ENCODE data around the gene BNIP5.

The BNIP5 gene

GRCh38 chr6:36309203-36309602, 27.5 kb downstream of the BNIP5 start:
- H3K4me3 ChIP-seq (ENCODE audit: low read depth, low read length): no peak overlapping the region
- no peak for DNase-seq (ENCODE audit: low read depth)
- TF ChIP-seq CTCF (conservative IDR thresholded peaks at IDR 0.05; ENCODE audit: low read depth, low read length): no peak

GRCh38 chr6:36308514-36308913, 28.2 kb downstream of the BNIP5 start:
- DNase-seq (ENCODE audit: low read depth): no peak
- no peak overlapping the region for H3K4me3 ChIP-seq (ENCODE audit: low read depth, low read length)
- TF ChIP-seq CTCF (conservative IDR thresholded peaks at IDR 0.05; ENCODE audit: low read depth, low read length): no peak

GRCh38 chr6:36306375-36306774, 30.3 kb downstream of the BNIP5 start:
- no peak overlapping the region for H3K4me3 ChIP-seq (ENCODE audit: low read depth, low read length)
- DNase-seq (ENCODE audit: low read depth): no peak
- TF ChIP-seq CTCF (conservative IDR thresholded peaks at IDR 0.05; ENCODE audit: low read depth, low read length): no peak

- no peak for DNase-seq (ENCODE audit: low read depth)
- no peak overlapping the region for H3K4me3 ChIP-seq (ENCODE audit: low read depth, low read length)
- TF ChIP-seq CTCF (conservative IDR thresholded peaks at IDR 0.05; ENCODE audit: low read depth, low read length): no peak
Observed at GRCh38 chr6:36305885-36306284, 30.8 kb downstream of the BNIP5 start.

- DNase-seq (ENCODE audit: low read depth): peak; percentile 95
- TF ChIP-seq CTCF (conservative IDR thresholded peaks at IDR 0.05; ENCODE audit: low read depth, low read length): peak; percentile 96
- no peak overlapping the region for H3K4me3 ChIP-seq (ENCODE audit: low read depth, low read length)
Observed at GRCh38 chr6:36302227-36302976, 34.3 kb downstream of the BNIP5 start.

GRCh38 chr6:36301781-36302180, 34.9 kb downstream of the BNIP5 start:
- H3K4me3 ChIP-seq (ENCODE audit: low read depth, low read length): no peak overlapping the region
- no peak for DNase-seq (ENCODE audit: low read depth)
- TF ChIP-seq CTCF (conservative IDR thresholded peaks at IDR 0.05; ENCODE audit: low read depth, low read length): no peak

GRCh38 chr6:36301085-36301658, 35.5 kb downstream of the BNIP5 start:
- no peak for DNase-seq (ENCODE audit: low read depth)
- no peak for TF ChIP-seq CTCF (conservative IDR thresholded peaks at IDR 0.05; ENCODE audit: low read depth, low read length)
- H3K4me3 ChIP-seq (ENCODE audit: low read depth, low read length): no peak overlapping the region

Data from choroid plexus epithelial cell (primary cell).